HG03175 (cell line): ENCODE measurements around the gene ABCB9.

Experiments
- ATAC-seq: cut with Tn5 transposase; IDR thresholded peaks from one replicate; pipeline ENCODE4 v1.9.1; 2021; ENCODE audit warnings: mild to moderate bottlenecking, moderate library complexity; ENCODE audit not compliant: unreplicated experiment

The ABCB9 gene

GRCh38 chr12:122982963-122983788 lies 16.9 kb upstream of the ABCB9 start:
- ATAC-seq = no peak

- ATAC-seq = no peak
Measured at GRCh38 chr12:122982477-122982815, 16.2 kb upstream of the ABCB9 start.

- no peak for ATAC-seq
Measured at GRCh38 chr12:122981587-122982476, 15.6 kb upstream of the ABCB9 start.

- ATAC-seq = peak; percentile 15
Measured at GRCh38 chr12:122981036-122981471, 14.8 kb upstream of the ABCB9 start.

- ATAC-seq = peak; percentile 66
Measured at GRCh38 chr12:122980183-122981035, 14.1 kb upstream of the ABCB9 start, which contains the start of gene ARL6IP4. Gene ARL6IP4, plus strand, starts transcription at chr12:122980681. Its CDS starts 459 bp downstream, at chr12:122981140.

GRCh38 chr12:122979908-122980182 lies 13.6 kb upstream of the ABCB9 start:
- no peak for ATAC-seq

- ATAC-seq = no peak
Measured at GRCh38 chr12:122979001-122979907, 13.0 kb upstream of the ABCB9 start.

- ATAC-seq = no peak
Measured at GRCh38 chr12:122978507-122978955, 12.3 kb upstream of the ABCB9 start.

- ATAC-seq = no peak
Measured at GRCh38 chr12:122977655-122978392, 11.6 kb upstream of the ABCB9 start.

- no peak for ATAC-seq
Measured at GRCh38 chr12:122977153-122977552, 10.9 kb upstream of the ABCB9 start.

GRCh38 chr12:122976648-122976975 lies 10.3 kb upstream of the ABCB9 start:
- ATAC-seq = no peak

GRCh38 chr12:122975790-122976647 lies 9.8 kb upstream of the ABCB9 start:
- no peak for ATAC-seq

GRCh38 chr12:122974892-122975789 lies 8.9 kb upstream of the ABCB9 start, which contains the start of gene OGFOD2:
Gene OGFOD2, plus strand, starts transcription at chr12:122975244. Its CDS starts 8 bp downstream, at chr12:122975252.
- ATAC-seq = peak; percentile 74

- ATAC-seq = peak; percentile 74
Measured at GRCh38 chr12:122974274-122974891, 8.1 kb upstream of the ABCB9 start.

GRCh38 chr12:122969676-122970075 lies 3.4 kb upstream of the ABCB9 start:
- ATAC-seq = no peak

GRCh38 chr12:122968104-122968503 lies 1.8 kb upstream of the ABCB9 start:
- no peak for ATAC-seq
